HepG2 (cell line): ENCODE measurements around the gene CACNA1H. TPM values are rescaled to one million over a fixed set of nuclear protein-coding genes. Genes with fewer than 3 reads are reported as not detected.
A peak's percentile ranks its signal among the peaks of the same experiment; 100 is the strongest.

ENCODE experiments used
- ASH2L ChIP-seq: fragments of 300-600, 200-600 bp; sonication (generic); IDR thresholded peaks from 2 replicates; pipeline ENCODE4 v1.7.0; 2017; ENCODE audit warnings: low read depth, mild to moderate bottlenecking, moderate library complexity, mixed read lengths, low read length; ENCODE audit not compliant: insufficient read length
- ETV6 ChIP-seq: sonication (generic); formaldehyde crosslinking; conservative IDR thresholded peaks from 2 replicates; pipeline ENCODE4 v1.4.0; 2020; ENCODE audit warnings: missing genetic modification reagents
- FOXK1 ChIP-seq: sonication (generic); formaldehyde crosslinking; IDR thresholded peaks from 2 replicates; pipeline ENCODE4 v1.4.0; 2020; ENCODE audit warnings: low read depth, missing genetic modification reagents, borderline replicate concordance
- HNRNPLL ChIP-seq: fragments of 200-400 bp; formaldehyde crosslinking; IDR thresholded peaks from 2 replicates; pipeline ENCODE4 v1.6.1; 2017; ENCODE audit warnings: mild to moderate bottlenecking, low read depth, low read length; ENCODE audit not compliant: poor library complexity, severe bottlenecking
- MAZ ChIP-seq, 2 experiments: sonication (generic) in 1 of 2; formaldehyde crosslinking in 1 of 2; IDR thresholded peaks; 2 replicates each; pipeline versions ENCODE4 v1.5.0 to v1.6.1; 2012 to 2020; ENCODE audit warnings: low read depth in 2 of 2, mild to moderate bottlenecking in 2 of 2, borderline replicate concordance in 1 of 2, improper control_type of control experiment in 1 of 2, low read length in 1 of 2, missing genetic modification reagents in 1 of 2, moderate library complexity in 1 of 2
- MXI1 ChIP-seq: IDR thresholded peaks from 3 replicates; pipeline ENCODE4 v1.6.1; 2012; ENCODE audit warnings: low read depth, low read length, inconsistent platforms, borderline replicate concordance
- MYC ChIP-seq: sonication (generic); formaldehyde crosslinking; IDR thresholded peaks from 2 replicates; pipeline ENCODE4 v1.9.0; 2021; ENCODE audit warnings: missing genetic modification reagents, borderline replicate concordance
- NFKB2 ChIP-seq: sonication (generic); formaldehyde crosslinking; IDR thresholded peaks from 2 replicates; pipeline ENCODE4 v1.4.0; 2020; ENCODE audit warnings: missing genetic modification reagents, borderline replicate concordance
- SAP130 ChIP-seq: IDR thresholded peaks from 2 replicates; pipeline ENCODE4 v1.6.1; 2016; ENCODE audit warnings: low read depth
- USF2 ChIP-seq, 2 experiments: sonication (generic) in 1 of 2; formaldehyde crosslinking in 1 of 2; IDR thresholded peaks; 2 replicates each; pipeline versions ENCODE4 v1.5.1 to v1.6.1; 2011 to 2020; ENCODE audit warnings: borderline replicate concordance in 1 of 2, low read depth in 1 of 2, low read length in 1 of 2, mild to moderate bottlenecking in 1 of 2, missing genetic modification reagents in 1 of 2, moderate library complexity in 1 of 2
- polyA plus RNA-seq, 8 experiments: library from polyadenylated mRNA; depleted of rRNA in 3 of 8; stranded (reverse) in 7 of 8; unstranded in 1 of 8; fragments of >200 nt; fragmentation: Illumina TruSeq in 4 of 8; extraction: Trizol in 4 of 8; gene quantifications; 2 replicates each; pipeline versions ENCODE4 v1.2.1 to v1.2.3, GENCODE V29; 2011 to 2016; ENCODE audit warnings: low read depth in 4 of 8, missing spikeins in 1 of 8, mixed read lengths in 1 of 8; ENCODE audit not compliant: insufficient read depth in 1 of 8
- total RNA-seq, 5 experiments: library from RNA; depleted of rRNA; stranded (reverse); fragments of >200 nt; fragmentation: Illumina TruSeq; extraction: Trizol; gene quantifications; 2 replicates each; pipeline ENCODE4 v1.2.3, GENCODE V29; 2016; ENCODE audit warnings: low read depth in 1 of 5
- TF ChIP-seq, protein P1 (sequence below): sonication (generic); formaldehyde crosslinking; IDR thresholded peaks from 2 replicates; pipeline ENCODE4 v1.8.0; 2022; ENCODE audit warnings: mild to moderate bottlenecking, missing genetic modification reagents, moderate library complexity
- TF ChIP-seq, protein P2 (sequence below): sonication (generic); formaldehyde crosslinking; IDR thresholded peaks from 2 replicates; pipeline ENCODE4 v1.4.0; 2020; ENCODE audit warnings: missing genetic modification reagents, borderline replicate concordance
- TF ChIP-seq, protein P3 (sequence below), 2 experiments: sonication (generic) in 1 of 2; formaldehyde crosslinking in 1 of 2; IDR thresholded peaks; 2 replicates each; pipeline versions ENCODE4 v1.4.0 to v1.6.1; 2016 to 2020; ENCODE audit warnings: borderline replicate concordance in 1 of 2, low read depth in 1 of 2, mild to moderate bottlenecking in 1 of 2, missing genetic modification reagents in 1 of 2

Gene CACNA1H
- total and polyA plus RNA-seq, 2 of the 13 experiments (the other 11 are each of a cell fraction or from before 2014, with no cell fraction given), result 0.40 to 1.8 TPM

GRCh38 chr16:1184156-1184868 is 31.4 kb downstream of the CACNA1H start (continued):
- TF ChIP-seq USF2 (IDR thresholded peaks at IDR 0.05; ENCODE audit: low read depth, low read length), result peak; percentile 87
- TF ChIP-seq USF2 (CRISPR knock-in tag; IDR thresholded peaks at IDR 0.05; ENCODE audit: borderline replicate concordance), result peak; percentile 82; the same call in 1 of the 2 replicates
- TF ChIP-seq HNRNPLL, result no peak
- peak; percentile 76; the same call in 1 of the 2 replicates for TF ChIP-seq MYC (CRISPR knock-in tag)
- TF ChIP-seq, protein P1, sequence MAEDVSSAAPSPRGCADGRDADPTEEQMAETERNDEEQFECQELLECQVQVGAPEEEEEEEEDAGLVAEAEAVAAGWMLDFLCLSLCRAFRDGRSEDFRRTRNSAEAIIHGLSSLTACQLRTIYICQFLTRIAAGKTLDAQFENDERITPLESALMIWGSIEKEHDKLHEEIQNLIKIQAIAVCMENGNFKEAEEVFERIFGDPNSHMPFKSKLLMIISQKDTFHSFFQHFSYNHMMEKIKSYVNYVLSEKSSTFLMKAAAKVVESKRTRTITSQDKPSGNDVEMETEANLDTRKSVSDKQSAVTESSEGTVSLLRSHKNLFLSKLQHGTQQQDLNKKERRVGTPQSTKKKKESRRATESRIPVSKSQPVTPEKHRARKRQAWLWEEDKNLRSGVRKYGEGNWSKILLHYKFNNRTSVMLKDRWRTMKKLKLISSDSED (CRISPR knock-in tag), result no peak
- TF ChIP-seq FOXK1 (CRISPR knock-in tag), result peak; percentile 7; the same call in 1 of the 2 replicates
- TF ChIP-seq, protein P2, sequence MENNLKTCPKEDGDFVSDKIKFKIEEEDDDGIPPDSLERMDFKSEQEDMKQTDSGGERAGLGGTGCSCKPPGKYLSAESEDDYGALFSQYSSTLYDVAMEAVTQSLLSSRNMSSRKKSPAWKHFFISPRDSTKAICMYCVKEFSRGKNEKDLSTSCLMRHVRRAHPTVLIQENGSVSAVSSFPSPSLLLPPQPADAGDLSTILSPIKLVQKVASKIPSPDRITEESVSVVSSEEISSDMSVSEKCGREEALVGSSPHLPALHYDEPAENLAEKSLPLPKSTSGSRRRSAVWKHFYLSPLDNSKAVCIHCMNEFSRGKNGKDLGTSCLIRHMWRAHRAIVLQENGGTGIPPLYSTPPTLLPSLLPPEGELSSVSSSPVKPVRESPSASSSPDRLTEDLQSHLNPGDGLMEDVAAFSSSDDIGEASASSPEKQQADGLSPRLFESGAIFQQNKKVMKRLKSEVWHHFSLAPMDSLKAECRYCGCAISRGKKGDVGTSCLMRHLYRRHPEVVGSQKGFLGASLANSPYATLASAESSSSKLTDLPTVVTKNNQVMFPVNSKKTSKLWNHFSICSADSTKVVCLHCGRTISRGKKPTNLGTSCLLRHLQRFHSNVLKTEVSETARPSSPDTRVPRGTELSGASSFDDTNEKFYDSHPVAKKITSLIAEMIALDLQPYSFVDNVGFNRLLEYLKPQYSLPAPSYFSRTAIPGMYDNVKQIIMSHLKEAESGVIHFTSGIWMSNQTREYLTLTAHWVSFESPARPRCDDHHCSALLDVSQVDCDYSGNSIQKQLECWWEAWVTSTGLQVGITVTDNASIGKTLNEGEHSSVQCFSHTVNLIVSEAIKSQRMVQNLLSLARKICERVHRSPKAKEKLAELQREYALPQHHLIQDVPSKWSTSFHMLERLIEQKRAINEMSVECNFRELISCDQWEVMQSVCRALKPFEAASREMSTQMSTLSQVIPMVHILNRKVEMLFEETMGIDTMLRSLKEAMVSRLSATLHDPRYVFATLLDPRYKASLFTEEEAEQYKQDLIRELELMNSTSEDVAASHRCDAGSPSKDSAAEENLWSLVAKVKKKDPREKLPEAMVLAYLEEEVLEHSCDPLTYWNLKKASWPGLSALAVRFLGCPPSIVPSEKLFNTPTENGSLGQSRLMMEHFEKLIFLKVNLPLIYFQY (CRISPR knock-in tag), result no peak
- no peak for TF ChIP-seq ASH2L
- TF ChIP-seq MAZ (IDR thresholded peaks at IDR 0.05; ENCODE audit: borderline replicate concordance, low read depth, low read length), result 0 out of 2 replicates have a peak, but pooled peaks have one; percentile 22
- 0 out of 2 replicates have a peak, but pooled peaks have one; percentile 32 for TF ChIP-seq MAZ (CRISPR knock-in tag; IDR thresholded peaks at IDR 0.05; ENCODE audit: low read depth)
- peak; percentile 26; the same call in 1 of the 3 replicates for TF ChIP-seq MXI1
- no peak for TF ChIP-seq ETV6 (CRISPR knock-in tag)
- TF ChIP-seq NFKB2 (CRISPR knock-in tag), result 0 out of 2 replicates have a peak, but pooled peaks have one; percentile 42
- TF ChIP-seq, protein P3, sequence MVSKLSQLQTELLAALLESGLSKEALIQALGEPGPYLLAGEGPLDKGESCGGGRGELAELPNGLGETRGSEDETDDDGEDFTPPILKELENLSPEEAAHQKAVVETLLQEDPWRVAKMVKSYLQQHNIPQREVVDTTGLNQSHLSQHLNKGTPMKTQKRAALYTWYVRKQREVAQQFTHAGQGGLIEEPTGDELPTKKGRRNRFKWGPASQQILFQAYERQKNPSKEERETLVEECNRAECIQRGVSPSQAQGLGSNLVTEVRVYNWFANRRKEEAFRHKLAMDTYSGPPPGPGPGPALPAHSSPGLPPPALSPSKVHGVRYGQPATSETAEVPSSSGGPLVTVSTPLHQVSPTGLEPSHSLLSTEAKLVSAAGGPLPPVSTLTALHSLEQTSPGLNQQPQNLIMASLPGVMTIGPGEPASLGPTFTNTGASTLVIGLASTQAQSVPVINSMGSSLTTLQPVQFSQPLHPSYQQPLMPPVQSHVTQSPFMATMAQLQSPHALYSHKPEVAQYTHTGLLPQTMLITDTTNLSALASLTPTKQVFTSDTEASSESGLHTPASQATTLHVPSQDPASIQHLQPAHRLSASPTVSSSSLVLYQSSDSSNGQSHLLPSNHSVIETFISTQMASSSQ (IDR thresholded peaks at IDR 0.05; ENCODE audit: low read depth), result no peak
- TF ChIP-seq, protein P3 (CRISPR knock-in tag; IDR thresholded peaks at IDR 0.05; ENCODE audit: borderline replicate concordance), result no peak
- peak; percentile 57 for TF ChIP-seq SAP130
